Endometrial microvascular endothelial cells (primary cell): ENCODE data around the gene ZNF561. TPM values are rescaled to one million over a fixed set of nuclear protein-coding genes. Genes with fewer than 3 reads are reported as not detected.
"Not testable (repeated sequence)": the region's sequence is repeated elsewhere in the genome, so short reads cannot be mapped to it uniquely, and the experiment has no call there.

Experiments used
- in situ Hi-C: cut with HindIII; loops from 2 replicates; pipeline ENCODE4 v1.10.0; 2017; ENCODE audit warnings: low sequenced_read_pairs, low pct_unique_long_range_greater_than_20kb; ENCODE audit errors: inconsistent ontology term
- total RNA-seq: library from RNA; depleted of rRNA; stranded (reverse); fragments of >200 nt; gene quantifications from one replicate; pipeline ENCODE4 v1.2.3, GENCODE V29; 2015; ENCODE audit errors: inconsistent ontology term

Gene ZNF561
- total RNA-seq: 34.5 TPM

DNA sequence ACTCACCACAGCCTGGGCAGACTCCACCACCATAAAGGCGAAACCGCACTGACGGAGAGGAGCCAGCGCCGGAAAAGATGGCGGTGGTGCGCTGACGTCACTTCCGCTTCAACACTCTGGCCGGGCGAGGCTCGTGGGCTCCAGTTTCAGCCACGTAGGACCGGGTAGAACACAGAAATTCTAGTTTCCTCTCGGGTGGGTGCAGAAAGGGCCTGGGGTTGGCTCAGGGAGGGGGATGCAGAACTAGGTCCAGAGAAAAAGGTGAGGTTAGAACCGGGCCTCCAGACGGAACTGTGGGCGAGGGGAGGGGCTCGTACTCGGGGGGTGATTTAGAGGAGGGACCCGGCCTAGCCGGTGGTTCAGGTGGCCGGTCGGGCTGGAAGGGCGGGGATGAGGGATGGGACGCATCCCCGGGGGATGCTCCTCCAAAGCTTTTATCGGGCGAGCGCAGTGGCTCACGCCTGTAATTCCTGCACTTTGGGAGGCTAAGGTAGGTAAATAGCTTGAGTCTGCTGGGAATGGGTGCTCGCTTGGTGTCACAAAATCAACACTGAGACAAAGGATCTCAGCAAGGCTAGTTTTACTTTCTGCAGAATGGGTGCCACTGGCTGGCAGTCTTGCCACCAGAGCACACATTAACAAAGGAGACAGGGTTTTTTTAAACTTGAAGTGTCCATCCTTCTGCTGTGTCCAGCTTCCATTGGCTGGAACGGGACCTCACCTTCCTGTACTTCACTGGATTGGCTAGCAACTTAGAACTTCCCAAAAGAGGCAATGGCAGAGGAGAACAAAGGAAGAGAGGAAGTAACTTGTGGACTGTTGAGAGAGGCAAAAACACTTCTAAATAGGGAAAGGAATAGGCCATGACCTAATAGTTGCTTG, at the start of gene ZNF561:
ZNF561 (minus strand) TSS at position 77 of the 882 bp plus-strand sequence. CDS start 1,776 bp downstream, outside the sequence.
- in situ Hi-C loops: loop anchor here (10.0 kb wide), 1 partner anchor 53 kb away; the partner anchor contains the start of gene ZNF562

DNA sequence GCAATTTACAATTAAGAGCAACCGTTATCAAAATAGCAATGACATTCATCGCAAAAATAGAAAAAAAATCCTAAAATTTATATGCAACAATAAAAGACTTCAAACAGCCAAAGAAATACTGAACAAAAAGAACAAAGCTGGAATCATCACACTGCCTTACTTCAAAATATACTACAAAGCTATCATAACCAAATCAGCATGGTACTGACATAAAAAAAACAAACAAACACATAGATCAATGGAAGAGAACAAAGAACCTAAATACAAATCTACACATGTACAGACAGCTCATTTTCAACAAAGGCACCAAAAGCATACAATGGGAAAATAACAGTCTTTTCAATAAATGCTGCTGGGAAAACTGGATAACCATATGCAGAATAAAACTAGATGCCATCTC, 47.5 kb upstream of the ZNF561 start:
- in situ Hi-C loops: no loop called here

DNA sequence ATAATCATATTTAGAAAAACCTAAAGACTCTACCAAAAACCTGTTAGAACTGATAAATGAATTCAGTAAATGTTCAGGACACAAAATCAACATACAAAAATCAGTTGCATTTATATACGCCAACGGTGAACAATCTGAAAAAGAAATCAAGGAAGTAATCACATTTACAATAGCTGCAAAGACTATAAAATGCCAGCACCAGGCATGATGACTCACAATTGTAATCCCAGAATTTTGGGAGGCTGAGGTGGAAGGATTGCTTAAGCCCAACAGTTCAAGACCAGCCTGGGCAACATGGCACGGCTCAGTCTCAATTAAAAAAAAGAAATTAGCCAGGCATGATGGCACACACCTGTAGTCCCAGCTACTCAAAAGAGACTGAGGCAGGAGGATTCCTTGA, 46.9 kb upstream of the ZNF561 start:
- in situ Hi-C loops: no loop called here

DNA sequence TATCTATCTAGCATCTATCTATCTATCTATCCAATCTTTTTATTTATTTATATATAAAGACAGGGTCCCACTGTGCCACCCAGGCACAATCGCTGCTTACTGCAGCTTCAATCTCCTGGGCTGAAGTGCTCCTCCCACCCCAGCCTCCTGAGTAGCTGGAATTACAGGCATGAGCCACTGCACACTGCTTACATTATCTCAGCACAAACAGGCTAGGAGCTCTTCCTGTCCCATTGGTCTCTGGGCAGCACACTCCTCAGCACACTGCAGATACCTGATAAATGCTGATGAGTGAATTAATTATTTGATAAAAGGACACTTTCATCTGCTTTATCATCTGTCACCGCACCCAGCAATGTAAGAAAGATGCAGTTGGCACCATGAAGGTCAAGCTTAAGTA, 37.7 kb upstream of the ZNF561 start:
- in situ Hi-C loops: no loop called here

DNA sequence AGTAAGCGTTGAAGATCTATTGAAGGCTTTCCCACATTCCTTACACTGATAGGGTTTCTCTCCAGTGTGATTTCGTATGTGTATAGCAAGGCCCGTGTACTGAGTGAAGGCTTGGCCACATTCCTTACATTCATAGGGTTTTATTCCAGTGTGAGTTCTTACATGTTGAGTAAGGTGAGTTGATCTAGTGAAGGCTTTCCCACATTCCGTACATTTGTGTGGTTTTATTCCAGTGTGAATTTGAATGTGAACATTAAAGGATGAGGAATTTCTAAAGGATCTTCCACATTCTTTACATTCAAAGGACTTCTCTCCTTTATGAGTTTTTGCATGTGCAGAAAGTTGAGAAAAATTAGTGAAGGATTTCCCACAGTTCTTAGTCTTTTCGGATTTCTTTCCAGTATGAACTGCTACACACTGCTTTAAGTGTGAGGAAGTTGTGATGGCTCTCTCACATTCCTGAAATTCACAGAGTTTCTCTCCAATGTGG, 32.1 kb upstream of the ZNF561 start:
- in situ Hi-C loops: not testable (repeated sequence)

DNA sequence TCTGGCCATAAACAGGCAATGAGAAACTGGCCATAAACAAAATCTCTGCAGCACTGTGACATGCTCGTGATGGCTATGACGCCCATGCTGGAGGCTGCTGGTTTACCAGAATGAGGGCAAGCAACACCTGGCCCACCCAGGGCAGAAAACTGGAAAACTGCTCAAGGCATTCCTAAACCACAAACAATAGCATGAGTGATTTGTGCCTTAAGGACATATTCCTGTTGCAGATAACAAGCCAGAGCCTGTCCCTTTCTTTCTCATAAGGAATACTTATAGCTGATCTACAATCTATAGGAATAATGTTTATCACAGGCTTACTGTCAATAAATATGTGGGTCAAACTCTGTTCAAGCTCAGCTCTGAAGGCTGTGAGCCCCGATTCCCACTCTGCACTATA, 30.4 kb upstream of the ZNF561 start:
- in situ Hi-C loops: not testable (repeated sequence)

DNA sequence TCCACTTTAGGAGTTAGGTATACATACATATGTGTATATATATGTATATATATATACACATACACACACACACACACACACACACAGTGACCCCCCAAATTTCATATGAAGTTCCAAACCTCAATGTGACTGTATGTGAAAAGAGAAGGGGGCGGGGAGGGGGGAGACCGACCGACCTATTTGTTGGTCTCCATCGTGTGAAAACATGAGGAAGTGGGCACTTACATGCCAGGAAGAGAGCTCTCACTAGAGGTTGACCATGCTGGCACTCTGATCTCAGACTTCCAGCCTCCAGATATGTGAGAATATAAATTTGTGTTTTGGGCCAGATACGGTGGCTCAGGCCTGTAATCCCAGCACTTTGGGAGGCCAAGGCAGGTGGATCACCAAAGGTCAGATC, 29.3 kb upstream of the ZNF561 start:
- in situ Hi-C loops: no loop called here

DNA sequence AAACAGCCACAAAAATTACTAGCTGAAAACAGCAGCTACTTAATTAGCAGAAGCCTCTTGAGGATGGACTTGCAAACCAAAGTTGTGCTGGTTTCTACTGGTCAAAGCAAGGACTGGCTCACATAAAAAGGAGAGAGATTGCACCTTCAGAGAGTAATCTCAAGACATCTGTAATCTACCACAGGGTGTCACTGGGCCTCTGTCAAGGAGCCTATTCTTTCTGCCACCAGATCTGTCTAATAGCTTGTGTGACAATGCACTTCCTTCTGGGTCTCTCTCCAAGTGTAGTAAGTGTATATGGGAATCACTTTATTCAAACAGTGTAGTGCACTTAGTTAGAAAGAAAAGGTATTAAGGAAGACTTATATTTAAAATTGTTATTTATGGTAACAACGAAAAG, 24.4 kb upstream of the ZNF561 start:
- in situ Hi-C loops: no loop called here

DNA sequence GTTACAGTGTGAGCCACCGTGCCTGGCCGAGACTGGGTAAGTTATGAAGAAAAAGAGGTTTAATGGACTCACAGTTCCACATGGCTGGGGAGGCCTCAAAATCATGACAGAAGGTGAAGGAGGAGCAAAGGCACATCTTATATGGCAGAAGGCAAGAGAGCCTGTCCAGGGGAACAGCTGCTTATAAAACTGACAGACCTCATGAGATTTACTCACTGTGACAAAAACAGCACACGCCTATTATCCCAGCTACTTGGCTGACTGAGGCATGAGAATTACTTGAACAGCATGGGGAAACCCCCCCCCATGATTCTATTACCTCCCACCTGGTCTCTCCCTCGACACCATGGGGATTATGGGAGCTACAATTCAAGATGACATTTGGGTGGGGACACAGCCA, 23.4 kb upstream of the ZNF561 start:
- in situ Hi-C loops: no loop called here

DNA sequence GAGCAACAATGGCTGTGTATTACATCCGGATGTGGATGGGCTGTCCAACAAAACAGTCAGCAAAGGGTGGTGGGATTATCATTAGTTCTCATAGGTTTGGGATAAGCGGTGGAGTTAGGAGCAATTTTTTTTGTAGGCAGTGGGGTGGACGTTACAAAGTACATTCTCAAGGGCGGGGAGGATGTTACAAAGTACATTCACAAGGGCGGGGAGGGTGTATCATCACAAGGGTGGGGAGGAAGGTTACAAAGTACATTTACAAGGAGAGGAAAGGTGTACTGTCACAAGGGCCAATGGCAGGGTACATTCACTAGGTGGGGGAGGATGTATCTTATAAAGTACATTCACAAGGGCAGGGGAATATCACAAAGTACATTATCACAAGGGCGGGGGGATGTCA, 20.8 kb upstream of the ZNF561 start:
- in situ Hi-C loops: no loop called here

DNA sequence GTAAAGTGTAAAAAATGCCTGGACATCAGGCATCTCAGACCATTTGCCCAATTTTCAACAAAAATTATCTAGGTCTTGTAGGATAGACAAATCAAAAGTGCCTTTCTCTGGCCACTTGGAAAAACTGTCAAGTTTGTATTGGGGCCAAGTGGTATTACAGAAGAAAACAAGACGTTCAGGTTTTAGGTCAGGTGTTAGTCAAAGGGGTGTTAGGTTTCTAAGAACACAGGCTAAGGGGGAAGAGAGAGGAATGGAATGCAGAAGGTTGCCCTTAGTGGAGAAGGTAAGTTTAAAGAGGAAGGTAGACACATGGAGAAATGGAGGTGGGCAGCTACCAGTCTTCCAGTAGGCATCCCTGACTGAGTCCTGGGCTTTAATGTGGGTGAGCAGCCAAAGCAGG, 19.9 kb upstream of the ZNF561 start:
- in situ Hi-C loops: no loop called here

DNA sequence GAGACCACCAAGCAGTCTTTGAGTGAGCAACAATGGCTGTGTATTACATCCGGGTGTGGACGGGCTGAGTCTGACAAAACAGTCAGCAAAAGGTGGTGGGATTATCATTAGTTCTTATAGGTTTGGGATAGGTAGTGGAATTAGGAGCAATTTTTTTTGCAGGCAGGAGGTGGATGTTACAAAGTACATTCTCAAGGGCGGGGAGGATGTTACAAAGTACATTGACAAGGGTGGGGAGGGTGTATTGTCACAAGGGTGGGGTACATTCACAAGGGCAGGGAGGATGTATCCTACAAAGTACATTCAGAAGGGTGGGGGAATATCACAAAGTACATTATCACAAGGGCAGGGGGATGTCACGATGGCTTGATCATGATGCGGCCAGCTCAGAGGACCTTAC, 15.0 kb upstream of the ZNF561 start:
- in situ Hi-C loops: no loop called here

DNA sequence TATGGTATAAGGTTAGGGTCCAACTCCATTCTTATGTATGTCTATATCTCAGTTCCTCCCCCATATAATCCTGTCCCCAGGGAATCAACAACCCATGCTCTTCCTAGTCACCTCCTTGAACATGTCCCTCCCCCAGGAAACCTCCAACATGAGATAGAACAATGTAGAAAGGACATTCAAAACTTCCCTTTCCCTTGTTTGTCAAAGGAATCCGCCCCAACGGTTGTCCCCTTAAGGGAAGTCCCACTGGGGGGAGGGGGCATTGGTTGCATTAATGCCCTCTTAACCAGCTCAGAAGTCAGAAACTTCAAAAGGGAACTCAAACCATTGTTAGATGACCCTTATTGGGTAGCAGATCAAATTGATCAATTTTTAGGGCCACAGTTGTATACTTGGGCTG, 6.8 kb upstream of the ZNF561 start:
- in situ Hi-C loops: loop anchor here (10.0 kb wide), 1 partner anchor 47 kb away; the partner anchor contains the start of gene ZNF562

DNA sequence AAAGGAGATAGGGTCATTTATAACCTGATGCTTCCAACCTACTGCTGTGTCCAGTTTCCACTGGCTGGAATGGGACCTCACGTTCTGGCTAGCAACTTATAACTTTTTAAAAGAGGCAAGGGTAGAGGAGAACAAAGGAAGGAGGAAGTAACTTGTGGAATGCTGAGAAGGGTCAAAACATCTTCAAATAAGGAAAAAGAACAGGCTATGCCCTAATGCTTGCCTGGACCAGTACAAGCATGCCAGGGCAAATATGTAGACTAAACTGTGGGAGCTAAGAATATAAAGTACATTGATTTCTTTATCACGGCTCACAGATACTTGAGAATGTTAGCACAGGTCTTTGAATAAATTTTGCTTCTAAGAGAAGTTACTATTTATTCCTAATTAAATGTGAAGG, 1.5 kb upstream of the ZNF561 start:
- in situ Hi-C loops: loop anchor here (10.0 kb wide), 1 partner anchor 52 kb away; the partner anchor contains the start of gene ZNF562

DNA sequence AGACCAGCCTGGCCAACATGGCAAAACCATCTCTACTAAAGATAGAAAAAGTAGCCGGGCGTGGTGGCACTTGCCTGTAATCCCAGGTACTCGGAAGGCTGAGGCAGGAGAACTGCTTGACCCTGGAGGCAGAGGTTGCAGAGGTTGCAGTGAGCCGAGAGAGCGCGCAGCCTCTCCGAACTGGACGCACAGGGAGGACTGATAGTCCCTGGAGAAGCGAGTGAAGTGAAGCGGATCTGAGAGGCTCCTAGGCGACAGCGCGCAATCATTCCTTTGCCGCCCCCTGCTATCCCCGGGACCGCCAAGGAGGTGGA, 233 bp downstream of the ZNF561 start:
- in situ Hi-C loops: loop anchor here (10.0 kb wide), 1 partner anchor 54 kb away; the partner anchor contains the start of gene ZNF562

DNA sequence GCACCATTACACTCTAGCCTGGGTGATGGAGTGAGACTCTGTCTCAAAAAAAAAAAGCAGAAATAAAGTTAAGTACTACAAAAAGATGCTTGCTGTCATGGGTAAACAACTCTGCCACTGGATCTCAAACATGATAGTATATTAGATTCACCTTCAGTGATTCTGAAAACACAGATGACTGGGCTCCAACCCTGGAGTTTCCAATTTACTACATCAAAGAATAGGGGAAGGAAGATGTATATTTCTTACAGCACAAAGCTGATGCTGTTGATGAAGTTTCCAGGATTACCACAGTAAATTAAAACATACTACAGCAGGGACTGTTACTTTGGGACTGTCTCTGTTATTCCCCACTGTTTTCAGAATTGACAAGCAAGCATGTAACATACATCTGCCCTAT, 5.2 kb downstream of the ZNF561 start:
- in situ Hi-C loops: no loop called here

DNA sequence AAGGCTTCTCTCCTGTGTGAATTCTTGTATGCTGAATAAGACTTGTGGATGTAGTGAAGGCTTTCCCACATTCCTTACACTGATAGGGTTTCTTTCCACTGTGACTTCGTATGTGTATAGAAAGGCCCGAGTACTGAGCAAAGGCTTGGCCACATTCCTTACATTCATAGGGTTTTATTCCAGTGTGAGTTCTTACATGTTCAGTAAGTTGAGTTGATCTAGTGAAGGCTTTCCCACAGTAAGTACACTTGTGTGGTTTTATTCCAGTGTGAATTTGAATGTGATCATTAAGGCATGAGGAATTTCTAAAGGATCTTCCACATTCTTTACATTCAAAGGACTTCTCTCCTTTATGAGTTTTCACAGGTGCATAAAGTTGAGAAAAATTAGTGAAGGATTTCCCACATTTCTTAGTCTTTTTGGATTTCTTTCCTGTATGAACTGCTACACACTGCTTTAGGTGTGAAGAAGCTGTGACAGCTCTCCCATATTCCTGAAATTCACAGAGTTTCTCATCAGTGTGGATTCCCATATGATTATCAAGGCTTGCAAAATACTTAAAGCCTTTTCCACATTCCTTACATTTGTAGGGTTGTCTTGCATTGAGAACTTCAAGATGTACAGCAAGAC, 10.4 kb downstream of the ZNF561 start:
- in situ Hi-C loops: no loop called here

DNA sequence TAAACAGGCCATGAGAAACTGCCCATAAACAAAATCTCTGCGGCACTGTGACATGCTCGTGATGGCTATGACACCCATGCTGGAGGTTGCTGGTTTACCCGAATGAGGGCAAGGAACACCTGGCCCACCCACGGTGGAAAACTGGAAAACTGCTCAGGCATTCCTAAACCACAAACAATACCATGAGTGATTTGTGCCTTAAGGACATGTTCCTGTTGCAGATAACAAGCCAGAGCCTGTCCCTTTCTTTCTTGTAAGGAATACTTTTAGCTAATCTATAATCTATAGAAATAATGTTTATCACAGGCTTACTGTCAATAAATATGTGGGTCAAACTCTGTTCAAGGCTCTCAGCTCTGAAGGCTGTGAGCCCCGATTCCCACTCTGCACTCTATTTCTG, 12.1 kb downstream of the ZNF561 start:
- in situ Hi-C loops: no loop called here

DNA sequence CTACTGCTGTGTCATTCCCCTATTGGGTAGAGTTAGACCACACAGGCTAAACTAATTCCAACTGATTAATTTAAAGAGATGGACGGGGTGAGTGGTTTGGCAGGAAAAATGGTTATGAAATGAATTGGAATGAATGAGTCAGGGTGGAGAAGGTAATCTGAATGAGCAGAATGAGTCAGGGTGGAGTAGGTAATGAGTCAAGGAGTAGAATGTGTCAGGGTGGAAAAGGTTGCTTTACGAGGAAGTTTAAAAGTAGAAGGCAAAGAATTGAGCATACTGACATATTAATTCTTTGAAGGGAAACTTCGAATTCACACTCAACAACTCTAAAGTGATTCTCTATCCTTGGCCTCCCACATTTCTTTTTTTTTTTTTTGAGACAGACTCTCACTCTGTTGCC, 24.0 kb downstream of the ZNF561 start:
- in situ Hi-C loops: no loop called here

DNA sequence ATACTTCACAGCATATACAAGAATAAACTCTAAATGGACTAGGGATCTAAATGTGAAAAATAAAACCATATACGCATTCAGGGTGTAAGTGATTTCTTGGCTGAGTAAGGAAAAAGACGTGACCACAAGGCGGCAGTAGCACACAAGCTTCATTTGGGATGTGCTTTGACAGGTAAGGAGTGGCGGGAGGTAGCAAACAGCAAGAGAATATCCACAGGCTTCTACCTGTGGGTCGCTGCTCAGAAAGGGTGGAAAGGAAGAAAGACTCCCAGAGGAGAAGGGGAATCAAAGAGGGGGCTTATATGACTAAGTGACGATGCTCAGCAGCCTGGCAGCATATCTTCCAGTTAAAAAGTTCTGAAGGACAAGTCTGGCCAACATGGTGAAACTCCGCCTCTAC, 34.3 kb downstream of the ZNF561 start:
- in situ Hi-C loops: no loop called here
